GM19025 (cell line): ENCODE results near the gene TRPM3.

ENCODE experiments used
- ATAC-seq: cut with Tn5 transposase; IDR thresholded peaks from one replicate; pipeline ENCODE4 v1.9.1; 2021; ENCODE audit warnings: mild to moderate bottlenecking, low read depth, moderate library complexity; ENCODE audit not compliant: unreplicated experiment

The TRPM3 gene

GRCh38 chr9:70540016-70540415 is 581.4 kb downstream of the TRPM3 start:
- no peak for ATAC-seq

- no peak for ATAC-seq
Measured at GRCh38 chr9:70539526-70539925, 581.9 kb downstream of the TRPM3 start.

GRCh38 chr9:70539001-70539400 is 582.4 kb downstream of the TRPM3 start:
- ATAC-seq = no peak

GRCh38 chr9:70537084-70537483 is 584.3 kb downstream of the TRPM3 start:
- ATAC-seq = no peak

GRCh38 chr9:70535546-70536323 is 585.7 kb downstream of the TRPM3 start:
- ATAC-seq = no peak

- ATAC-seq = no peak
Measured at GRCh38 chr9:70534471-70534870, 587.0 kb downstream of the TRPM3 start.

- no peak for ATAC-seq
Measured at GRCh38 chr9:70534061-70534460, 587.4 kb downstream of the TRPM3 start.

- ATAC-seq = no peak
Measured at GRCh38 chr9:70533492-70533891, 587.9 kb downstream of the TRPM3 start.

- no peak for ATAC-seq
Measured at GRCh38 chr9:70532716-70533115, 588.7 kb downstream of the TRPM3 start.

- ATAC-seq = no peak
Measured at GRCh38 chr9:70531311-70531710, 590.1 kb downstream of the TRPM3 start.

- ATAC-seq = no peak
Measured at GRCh38 chr9:70530716-70531115, 590.7 kb downstream of the TRPM3 start.

- no peak for ATAC-seq
Measured at GRCh38 chr9:70529833-70530232, 591.6 kb downstream of the TRPM3 start.

GRCh38 chr9:70529377-70529776 is 592.0 kb downstream of the TRPM3 start:
- no peak for ATAC-seq

- no peak for ATAC-seq
Measured at GRCh38 chr9:70526902-70527301, 594.5 kb downstream of the TRPM3 start.

- no peak for ATAC-seq
Measured at GRCh38 chr9:70525519-70525918, 595.9 kb downstream of the TRPM3 start.

GRCh38 chr9:70519912-70520724 is 601.3 kb downstream of the TRPM3 start:
- peak; percentile 86 for ATAC-seq

- no peak for ATAC-seq
Measured at GRCh38 chr9:70517926-70518610, 603.4 kb downstream of the TRPM3 start.

GRCh38 chr9:70514273-70514672 is 607.1 kb downstream of the TRPM3 start:
- no peak for ATAC-seq

GRCh38 chr9:70511858-70512257 is 609.6 kb downstream of the TRPM3 start:
- no peak for ATAC-seq

- no peak for ATAC-seq
Measured at GRCh38 chr9:70510157-70510770, 611.2 kb downstream of the TRPM3 start.

- no peak for ATAC-seq
Measured at GRCh38 chr9:70506159-70506558, 615.3 kb downstream of the TRPM3 start.
